ENCODE data around the gene MSANTD1.

MSANTD1 gene

DNA sequence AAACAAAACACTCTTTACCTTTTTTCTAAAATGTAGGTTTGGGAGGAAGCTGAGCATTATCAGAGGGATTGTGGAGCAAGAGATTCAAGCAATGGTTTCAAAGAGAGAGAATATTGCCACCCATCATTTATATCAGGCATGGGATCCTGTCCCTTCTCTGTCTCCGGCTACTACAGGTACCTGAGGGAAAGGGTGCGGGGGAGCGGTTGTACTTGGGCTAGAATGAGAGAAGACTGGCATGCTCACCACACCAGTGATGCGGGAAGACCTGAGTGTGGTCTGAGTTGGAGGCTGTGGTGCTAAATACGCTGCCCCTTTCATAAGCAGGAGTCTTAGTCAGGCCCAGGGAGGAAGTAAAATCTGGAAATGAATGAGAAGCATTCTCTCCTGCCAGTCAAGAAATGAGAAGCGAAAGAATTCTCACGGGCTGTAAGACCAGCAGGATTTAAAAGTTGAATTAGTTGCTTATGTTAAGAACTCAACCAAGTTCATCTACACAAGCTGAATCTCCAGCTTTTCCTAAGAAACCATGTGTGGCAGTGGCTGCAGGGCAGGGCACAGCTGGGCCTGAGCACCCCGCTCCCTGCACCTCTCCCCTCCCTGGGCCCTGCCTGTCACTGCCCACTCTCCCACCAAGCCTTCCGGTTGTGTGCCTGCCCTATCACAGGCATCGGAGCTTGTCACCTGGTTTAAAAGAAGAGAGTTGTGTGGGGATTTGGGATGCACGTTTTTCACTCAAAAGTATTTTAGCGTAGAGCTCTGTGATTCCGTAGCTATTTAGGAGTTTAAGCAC is 24.8 kb upstream of the MSANTD1 start:
- Histone ChIP-seq H3K79me2 (ENCODE audit: control insufficient read depth, low read length) (no peaks in the 10 kb centered on the region), H3K9me2 (replicated peaks; ENCODE audit: control insufficient read depth, low read length) (no peaks in the 10 kb centered on the region), H3K27ac (ENCODE audit: low read depth, low read length) (no peak overlapping the region), H4K20me1 (ENCODE audit: control insufficient read depth, insufficient read depth, low read depth, low read length) (no peaks in the 10 kb centered on the region), H3K4me1 (ENCODE audit: control insufficient read depth, low read length) (no peaks in the 10 kb centered on the region), H3K4me3 (ENCODE audit: low read length) (no peak overlapping the region), H3K4me2 (ENCODE audit: low read length) (no peak overlapping the region), H3K27me3 (ENCODE audit: control insufficient read depth, low read length) (no peaks in the 10 kb centered on the region), H3K9me3 (ENCODE audit: control insufficient read depth, insufficient read depth, low read length) (no peaks in the 10 kb centered on the region), H3F3A (ENCODE audit: control insufficient read depth, insufficient read depth) (no peaks in the 10 kb centered on the region), H3K36me3 (ENCODE audit: control insufficient read depth, low read length) (peaks cover 89% of the 10 kb centered on the region)
- TF ChIP-seq, protein P1, sequence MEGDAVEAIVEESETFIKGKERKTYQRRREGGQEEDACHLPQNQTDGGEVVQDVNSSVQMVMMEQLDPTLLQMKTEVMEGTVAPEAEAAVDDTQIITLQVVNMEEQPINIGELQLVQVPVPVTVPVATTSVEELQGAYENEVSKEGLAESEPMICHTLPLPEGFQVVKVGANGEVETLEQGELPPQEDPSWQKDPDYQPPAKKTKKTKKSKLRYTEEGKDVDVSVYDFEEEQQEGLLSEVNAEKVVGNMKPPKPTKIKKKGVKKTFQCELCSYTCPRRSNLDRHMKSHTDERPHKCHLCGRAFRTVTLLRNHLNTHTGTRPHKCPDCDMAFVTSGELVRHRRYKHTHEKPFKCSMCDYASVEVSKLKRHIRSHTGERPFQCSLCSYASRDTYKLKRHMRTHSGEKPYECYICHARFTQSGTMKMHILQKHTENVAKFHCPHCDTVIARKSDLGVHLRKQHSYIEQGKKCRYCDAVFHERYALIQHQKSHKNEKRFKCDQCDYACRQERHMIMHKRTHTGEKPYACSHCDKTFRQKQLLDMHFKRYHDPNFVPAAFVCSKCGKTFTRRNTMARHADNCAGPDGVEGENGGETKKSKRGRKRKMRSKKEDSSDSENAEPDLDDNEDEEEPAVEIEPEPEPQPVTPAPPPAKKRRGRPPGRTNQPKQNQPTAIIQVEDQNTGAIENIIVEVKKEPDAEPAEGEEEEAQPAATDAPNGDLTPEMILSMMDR (IDR thresholded peaks at IDR 0.05; ENCODE audit: low read depth, low read length, poor library complexity, severe bottlenecking), result no peak
- no peak for TF ChIP-seq EZH2phosphoT487 (IDR thresholded peaks at IDR 0.05; ENCODE audit: borderline replicate concordance, low read length)

DNA sequence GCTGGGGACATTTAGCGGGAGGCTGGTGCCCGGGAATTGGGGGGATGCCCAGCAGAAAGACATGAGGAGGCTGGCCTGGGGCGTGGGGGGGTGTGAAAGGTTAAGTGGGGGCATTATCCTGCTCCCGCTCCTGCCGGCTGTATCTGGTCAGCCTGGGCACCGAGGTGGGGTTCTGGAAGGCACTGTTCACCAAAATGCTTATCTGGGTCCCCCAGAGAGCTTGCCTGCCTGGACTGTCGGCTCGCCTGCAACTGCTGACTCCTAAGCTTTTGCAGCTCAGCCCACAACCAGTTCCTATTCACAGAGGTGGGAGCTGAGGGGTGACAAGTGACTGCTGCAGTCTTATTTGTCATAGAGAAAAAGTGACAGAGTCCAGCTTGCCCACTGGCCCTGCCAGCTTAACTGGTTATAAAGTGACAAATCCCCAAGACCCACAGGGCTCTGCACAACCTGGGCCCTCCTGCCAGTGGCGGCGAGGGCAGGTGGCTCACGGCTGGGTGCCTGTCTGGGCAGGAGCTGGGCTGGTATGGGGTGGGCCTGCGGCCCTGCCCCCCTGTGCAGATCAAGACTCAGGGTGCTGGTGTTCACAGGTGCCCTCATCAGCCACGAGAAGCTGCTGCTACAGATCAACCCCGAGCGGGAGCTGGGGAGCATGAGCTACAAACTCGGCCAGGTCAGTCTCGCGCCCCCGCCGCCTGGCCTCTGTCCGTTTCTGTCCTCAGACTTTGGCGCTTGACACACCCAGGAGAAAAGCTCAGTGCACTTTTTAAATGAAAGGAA is 23.7 kb upstream of the MSANTD1 start:
- H4K20me1 ChIP-seq (ENCODE audit: control insufficient read depth, insufficient read depth, low read depth, low read length), result no peaks in the 10 kb centered on the region
- no peaks in the 10 kb centered on the region for H3K79me2 ChIP-seq (ENCODE audit: control insufficient read depth, low read length)
- no peaks in the 10 kb centered on the region for H3K4me1 ChIP-seq (ENCODE audit: control insufficient read depth, low read length)
- no peaks in the 10 kb centered on the region for H3K9me3 ChIP-seq (ENCODE audit: control insufficient read depth, insufficient read depth, low read length)
- no peaks in the 10 kb centered on the region for H3F3A ChIP-seq (ENCODE audit: control insufficient read depth, insufficient read depth)
- H3K9me2 ChIP-seq (replicated peaks; ENCODE audit: control insufficient read depth, low read length), result no peaks in the 10 kb centered on the region
- peaks cover 89% of the 10 kb centered on the region for H3K36me3 ChIP-seq (ENCODE audit: control insufficient read depth, low read length)
- no peak overlapping the region for H3K27ac ChIP-seq (ENCODE audit: low read depth, low read length)
- H3K27me3 ChIP-seq (ENCODE audit: control insufficient read depth, low read length), result no peaks in the 10 kb centered on the region
- H3K4me3 ChIP-seq (ENCODE audit: low read length), result no peak overlapping the region
- TF ChIP-seq, protein P1 (IDR thresholded peaks at IDR 0.05; ENCODE audit: low read depth, low read length, poor library complexity, severe bottlenecking), result no peak
- no peak for TF ChIP-seq EZH2phosphoT487 (IDR thresholded peaks at IDR 0.05; ENCODE audit: borderline replicate concordance, low read length)
- H3K4me2 ChIP-seq (ENCODE audit: low read length), result no peak overlapping the region

DNA sequence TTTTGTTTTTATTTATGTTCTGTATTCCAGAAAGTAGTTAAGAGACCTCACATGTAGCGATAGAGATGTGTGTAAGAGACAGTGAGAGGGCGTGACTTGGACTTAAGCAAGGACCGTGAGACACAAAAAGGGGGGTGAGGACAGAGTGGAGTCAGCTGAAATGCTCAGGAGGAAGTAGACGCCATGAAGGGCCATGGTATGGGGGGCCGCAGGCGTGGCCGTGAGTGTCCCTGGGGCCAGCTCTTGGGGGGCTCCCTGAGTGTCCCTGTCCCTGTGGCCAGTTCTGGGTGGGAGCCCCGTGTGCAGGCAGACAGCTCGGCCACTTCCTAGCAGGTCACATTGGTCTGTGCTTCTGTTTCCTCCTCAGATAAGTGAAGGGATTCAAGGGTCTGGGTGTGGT is 23.0 kb upstream of the MSANTD1 start:
- Histone ChIP-seq H3K9me3 (ENCODE audit: control insufficient read depth, insufficient read depth, low read length) (no peaks in the 10 kb centered on the region), H3K27ac (ENCODE audit: low read depth, low read length) (no peak overlapping the region), H3F3A (ENCODE audit: control insufficient read depth, insufficient read depth) (no peaks in the 10 kb centered on the region), H3K79me2 (ENCODE audit: control insufficient read depth, low read length) (no peaks in the 10 kb centered on the region), H3K4me3 (ENCODE audit: low read length) (no peak overlapping the region), H3K4me1 (ENCODE audit: control insufficient read depth, low read length) (no peaks in the 10 kb centered on the region), H3K27me3 (ENCODE audit: control insufficient read depth, low read length) (no peaks in the 10 kb centered on the region), H3K36me3 (ENCODE audit: control insufficient read depth, low read length) (peaks cover 89% of the 10 kb centered on the region), H4K20me1 (ENCODE audit: control insufficient read depth, insufficient read depth, low read depth, low read length) (no peaks in the 10 kb centered on the region), H3K9me2 (replicated peaks; ENCODE audit: control insufficient read depth, low read length) (no peaks in the 10 kb centered on the region), H3K4me2 (ENCODE audit: low read length) (no peak overlapping the region)
- TF ChIP-seq EZH2phosphoT487 (IDR thresholded peaks at IDR 0.05; ENCODE audit: borderline replicate concordance, low read length), result no peak
- TF ChIP-seq, protein P1 (IDR thresholded peaks at IDR 0.05; ENCODE audit: low read depth, low read length, poor library complexity, severe bottlenecking), result no peak
